Stimulated activated CD8-positive, alpha-beta memory T cell treated with anti-CD3 and anti-CD28 coated beads, Interleukin-15, amount 100 ng/mL, for 48 hours (primary cell): ENCODE data around the gene ENPP3.
A peak's percentile ranks its signal among the peaks of the same experiment; 100 is the strongest.

Experiments
- DNase-seq, 2 donors: peaks; one replicate each; pipeline ENCODE4 v3.0.0-alpha.2; 2020; ENCODE audit warnings: low read depth in 2 of 2

ENPP3 gene

GRCh38 chr6:131765081-131765803, 128.1 kb downstream of the ENPP3 start:
- no peak for DNase-seq

DNA sequence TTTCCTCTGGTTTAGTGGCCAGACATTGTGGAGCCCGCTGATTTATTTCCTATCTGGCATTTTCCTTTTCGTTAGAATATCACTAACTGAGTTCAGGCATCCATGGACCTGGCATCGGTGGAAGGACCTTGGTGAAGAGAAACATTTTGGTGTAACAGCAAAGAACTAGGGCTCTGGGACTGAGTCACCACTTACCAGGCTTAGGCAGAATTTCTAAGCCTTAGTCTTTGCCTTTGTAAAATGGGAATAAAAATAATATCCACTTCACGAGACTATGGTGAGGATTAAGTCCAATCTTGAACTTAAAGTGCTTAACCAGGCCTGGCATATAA, 128.7 kb downstream of the ENPP3 start:
- DNase-seq = no peak

- no peak for DNase-seq
Measured at GRCh38 chr6:131766631-131767030, 129.5 kb downstream of the ENPP3 start.

- DNase-seq = no peak
Measured at GRCh38 chr6:131768964-131769363, 131.9 kb downstream of the ENPP3 start.

- DNase-seq = no peak
Measured at GRCh38 chr6:131769385-131770141, 132.5 kb downstream of the ENPP3 start.

DNA sequence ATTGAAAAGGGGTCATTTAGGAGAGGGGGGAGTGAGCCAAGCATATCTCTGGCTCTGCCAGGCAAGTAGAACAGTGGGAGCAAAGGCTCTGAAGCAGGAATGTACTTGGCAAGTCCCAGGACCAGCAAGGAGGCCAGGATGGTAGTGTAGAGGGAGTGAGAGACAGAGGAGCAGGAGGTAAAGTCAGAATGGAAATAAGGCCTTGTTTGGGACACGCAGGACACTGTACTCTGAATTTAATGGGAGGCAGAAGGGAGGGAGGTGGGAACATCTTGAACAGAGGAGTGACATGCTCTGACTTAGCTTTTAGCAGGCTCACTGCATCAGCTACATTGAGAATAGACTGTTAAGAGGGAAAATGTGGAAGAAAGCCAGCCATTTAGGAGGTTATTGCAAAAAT, 133.7 kb downstream of the ENPP3 start:
- DNase-seq = no peak

DNA sequence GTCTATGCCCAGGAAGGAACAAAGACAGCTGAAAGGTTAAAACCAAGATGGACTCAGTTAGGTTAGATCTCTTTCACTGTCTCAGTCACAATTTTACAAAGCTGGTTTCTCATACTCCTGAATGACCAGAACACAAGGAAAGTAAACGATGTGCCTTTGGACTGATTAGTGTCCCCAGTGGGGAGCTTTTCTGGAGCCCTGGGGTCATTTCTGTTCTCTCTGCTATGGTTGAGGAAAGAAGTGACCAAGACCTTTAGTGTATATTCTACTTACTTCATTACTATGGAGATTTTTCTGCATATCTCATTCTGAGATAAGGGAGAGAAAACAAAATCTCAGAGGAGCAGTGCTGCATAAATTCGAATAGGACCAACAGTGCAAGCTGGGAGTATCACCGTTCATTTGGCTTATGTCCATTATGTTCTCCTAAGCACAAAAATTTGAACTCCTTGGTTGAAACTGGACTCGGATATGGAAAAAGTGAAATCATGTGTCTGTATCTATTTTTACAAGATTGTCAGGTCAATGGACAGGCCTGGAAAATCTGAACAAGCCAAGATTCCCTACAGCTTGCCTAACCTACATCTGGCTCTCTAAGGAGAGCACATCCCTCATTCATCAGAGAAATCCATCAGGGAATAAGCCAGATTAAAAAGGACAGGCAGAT, 136.3 kb downstream of the ENPP3 start:
- no peak for DNase-seq

DNA sequence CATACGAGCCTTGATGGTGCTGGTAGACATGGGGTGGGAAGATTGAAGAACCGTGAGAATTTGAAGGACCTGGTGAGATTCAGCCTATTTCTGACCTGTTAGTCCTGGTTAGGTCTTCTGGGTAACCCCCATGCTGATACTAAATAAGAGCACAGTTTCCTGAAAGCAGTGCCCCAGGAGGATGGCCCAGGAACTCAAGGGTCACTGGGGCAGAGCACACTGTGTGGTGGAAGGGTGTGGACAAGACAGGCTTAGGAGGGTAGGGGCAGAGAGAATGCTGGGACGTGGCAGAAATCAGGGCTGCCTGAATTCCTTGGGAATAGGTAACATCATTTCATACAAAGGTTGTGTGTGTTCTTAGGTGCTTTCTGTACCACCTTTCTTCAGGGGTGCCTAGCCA, 138.8 kb downstream of the ENPP3 start:
- no peak for DNase-seq

GRCh38 chr6:131776985-131777384, 139.9 kb downstream of the ENPP3 start:
- DNase-seq = no peak

DNA sequence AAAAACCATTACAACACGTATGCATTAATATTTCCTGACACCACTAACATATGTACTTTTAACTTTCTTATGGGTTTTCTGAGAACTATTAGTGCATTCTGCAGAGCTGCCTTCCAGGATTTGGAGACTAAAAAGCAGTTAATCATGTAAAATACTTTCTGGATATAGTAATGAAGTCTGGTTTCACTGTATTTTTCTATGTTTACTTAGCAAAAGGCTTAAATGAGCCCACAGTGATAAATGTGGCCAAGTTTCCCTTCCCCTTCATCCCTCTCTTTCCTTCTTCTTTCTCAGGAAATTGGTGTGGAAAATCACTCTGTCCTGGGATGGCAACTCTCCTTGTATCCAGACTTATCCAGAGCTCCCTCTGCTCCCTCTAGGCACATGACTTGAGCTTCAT, 141.1 kb downstream of the ENPP3 start:
- DNase-seq = no peak

DNA sequence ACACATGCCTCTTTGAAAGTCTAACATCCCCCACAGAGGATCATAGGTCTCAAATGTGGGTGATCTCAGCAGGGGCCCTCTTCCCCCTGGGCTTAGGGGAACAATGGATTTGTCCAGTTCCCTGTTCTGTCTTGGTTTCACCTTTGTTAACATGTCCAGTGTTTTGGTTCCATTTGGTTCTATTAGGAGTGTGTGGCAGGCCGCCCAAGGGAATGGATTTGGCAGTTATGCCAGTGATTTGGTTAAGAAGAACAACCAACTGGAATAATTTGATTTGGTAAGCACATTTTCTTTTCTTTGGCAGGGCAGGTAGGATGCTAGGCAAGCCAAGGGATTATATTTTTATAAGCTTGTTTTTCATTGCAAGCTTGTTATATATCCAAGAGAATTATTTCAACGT, 142.2 kb downstream of the ENPP3 start:
- no peak for DNase-seq

GRCh38 chr6:131780600-131780999, 143.5 kb downstream of the ENPP3 start:
- no peak for DNase-seq

- no peak for DNase-seq
Measured at GRCh38 chr6:131781687-131782086, 144.6 kb downstream of the ENPP3 start.

DNA sequence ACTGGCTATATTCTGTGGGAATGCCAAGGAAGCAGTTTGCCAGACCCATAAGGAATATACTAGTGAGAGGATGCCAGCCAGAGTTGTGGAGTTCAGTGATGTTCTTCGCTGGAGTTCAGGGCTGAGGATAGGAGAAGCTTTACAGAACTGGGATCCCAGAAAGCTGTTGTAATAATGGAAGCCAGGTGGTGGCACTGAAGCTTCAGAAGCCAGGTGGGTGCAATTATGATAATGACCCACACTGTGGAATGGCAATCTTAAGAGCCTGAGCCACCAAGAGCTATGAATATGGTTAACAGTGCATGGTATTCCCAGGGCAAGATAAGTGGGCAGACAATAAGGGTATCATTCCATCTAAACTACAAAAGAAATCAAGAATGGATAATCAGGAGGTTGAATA, 145.7 kb downstream of the ENPP3 start:
- DNase-seq = no peak

- DNase-seq = no peak
Measured at GRCh38 chr6:131784561-131784960, 147.5 kb downstream of the ENPP3 start.

DNA sequence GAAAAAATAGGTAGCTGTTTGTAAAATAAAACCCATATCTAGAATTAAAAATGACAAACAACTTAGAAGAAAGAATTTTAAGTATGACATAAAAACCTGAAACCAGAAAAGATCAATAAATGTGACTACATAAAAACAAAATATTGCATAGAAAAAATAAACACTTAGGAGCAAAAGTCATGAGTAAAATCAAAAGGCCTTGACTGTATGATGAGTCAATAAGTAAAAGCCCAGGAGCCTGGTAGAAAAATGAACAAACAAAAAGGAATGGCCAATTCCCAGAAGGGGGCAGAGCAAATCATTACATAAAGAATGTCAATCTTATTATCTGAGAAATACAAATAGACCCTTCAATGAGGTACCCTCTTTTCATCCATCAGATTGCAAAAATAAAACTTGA, 150.0 kb downstream of the ENPP3 start:
- DNase-seq = no peak

DNA sequence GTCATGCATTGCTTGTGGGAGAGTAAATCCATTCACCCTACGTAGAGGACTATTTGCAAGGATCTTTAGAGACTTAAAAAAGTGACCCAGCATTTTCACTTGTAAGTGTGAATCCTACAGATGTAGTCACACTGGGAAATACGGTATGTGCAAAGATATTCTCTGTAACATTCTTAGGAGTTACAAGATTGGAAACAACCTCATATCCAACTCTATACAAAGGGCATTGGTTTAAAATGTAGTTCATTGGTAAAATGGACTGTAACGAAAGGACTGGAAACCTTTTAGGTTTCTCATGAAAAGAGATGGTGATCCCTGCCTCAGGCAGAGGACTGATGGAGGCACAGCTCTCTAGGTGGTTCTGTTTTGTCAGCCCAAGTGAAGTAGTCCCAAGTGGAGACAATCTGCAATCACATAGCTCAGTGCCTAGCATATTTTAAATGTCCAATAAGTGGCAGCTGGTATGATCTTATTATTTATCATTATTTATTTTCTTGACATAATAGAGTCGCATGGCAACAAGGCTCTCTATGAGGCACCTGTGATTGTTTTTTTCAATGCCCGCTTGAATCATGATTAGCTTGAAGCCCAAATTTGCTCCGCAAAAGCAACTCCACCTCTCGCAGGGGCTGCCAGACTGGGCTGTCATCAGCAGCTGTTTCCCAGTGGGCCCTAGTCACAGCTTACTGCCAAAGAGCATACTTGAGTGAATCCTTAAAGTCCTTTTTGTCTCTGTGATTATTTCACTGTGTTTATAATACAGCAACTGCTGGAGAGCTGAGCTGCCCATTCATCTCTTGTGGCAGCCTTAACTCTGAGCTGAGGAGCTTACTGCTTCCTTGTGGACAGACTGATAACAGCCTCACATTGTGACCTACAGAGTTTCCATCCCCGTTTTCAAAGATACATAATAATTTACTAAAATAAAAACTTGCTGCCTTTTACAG, 150.9 kb downstream of the ENPP3 start:
- DNase-seq = no peak

- DNase-seq = no peak
Measured at GRCh38 chr6:131789219-131789618, 152.1 kb downstream of the ENPP3 start.

GRCh38 chr6:131791476-131791875, 154.4 kb downstream of the ENPP3 start:
- DNase-seq = no peak

- peak in 1 of 2 donors; percentile 12 for DNase-seq
Measured at GRCh38 chr6:131792091-131792496, 155.0 kb downstream of the ENPP3 start.

DNA sequence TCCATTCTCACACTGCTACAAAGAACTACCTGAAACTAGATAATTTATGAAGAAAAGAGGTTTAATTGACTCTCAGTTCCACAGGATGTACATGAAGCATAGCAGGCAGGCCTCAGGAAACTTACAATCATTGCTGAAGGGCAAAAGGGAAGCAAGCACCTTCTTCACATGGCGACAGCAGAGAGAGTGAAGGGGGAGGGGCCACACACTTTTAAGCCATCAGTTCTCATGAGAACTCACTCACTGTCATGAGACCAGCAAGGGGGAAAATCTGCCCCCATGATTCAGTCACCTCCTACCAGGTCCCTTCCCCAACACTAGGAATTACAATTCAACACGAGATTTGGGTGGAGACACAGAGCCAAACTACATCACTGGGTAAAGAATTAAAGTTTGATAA, 158.3 kb downstream of the ENPP3 start:
- DNase-seq = no peak
